HFFc6 (cell line): Measurements from ENCODE around the gene MEF2D. TPM values are rescaled to one million over a fixed set of nuclear protein-coding genes. Genes with fewer than 3 reads are reported as not detected.

ENCODE experiments used
- DNase-seq: peaks from one replicate; pipeline ENCODE4 v3.0.0-alpha.2; 2018
- H3K27ac Mint-ChIP-seq: 2 replicates; pipeline ENCODE4 v1.8.0; 2020; ENCODE audit warnings: mild to moderate bottlenecking, mixed read lengths
- H3K27me3 Mint-ChIP-seq: 2 replicates; pipeline ENCODE4 v1.8.0; 2021; ENCODE audit warnings: mild to moderate bottlenecking, moderate library complexity, mixed read lengths; ENCODE audit not compliant: insufficient read depth
- H3K36me3 Mint-ChIP-seq: 2 replicates; pipeline ENCODE4 v1.8.0; 2021; ENCODE audit warnings: low read depth, mixed read lengths
- H3K4me1 Mint-ChIP-seq: 2 replicates; pipeline ENCODE4 v1.8.0; 2020; ENCODE audit warnings: low read depth, mixed read lengths
- H3K4me3 Mint-ChIP-seq: 2 replicates; pipeline ENCODE4 v1.8.0; 2020; ENCODE audit warnings: mild to moderate bottlenecking, moderate library complexity, mixed read lengths
- H3K9me3 Mint-ChIP-seq: 2 replicates; pipeline ENCODE4 v1.8.0; 2020; ENCODE audit warnings: mild to moderate bottlenecking, mixed read lengths
- CTCF ChIP-seq: fragments of 200-600 bp; sonication (generic); IDR thresholded peaks from 2 replicates; pipeline ENCODE4 v1.5.0; 2021; ENCODE audit warnings: antibody characterized with exemption, mild to moderate bottlenecking
- total RNA-seq, 6 experiments: library from RNA; stranded (reverse); fragmentation: NEBNext Ultra II Directional; extraction: Animal tissue kit (Norgen Biotek cat#: 25700); gene quantifications; 2 replicates in 1 of 6; 3 replicates in 5 of 6; pipeline ENCODE4 v1.2.3, GENCODE V29; 2021

The MEF2D gene
- total RNA-seq, 6 experiments from 2014 or later, result 50.0 to 60.1 (median 56.8) TPM

- TF ChIP-seq CTCF, result no peak
- H3K27ac Mint-ChIP-seq, result no peak overlapping the region
- no peak for DNase-seq
- peaks cover 80% of the 10 kb centered on the region for H3K27me3 Mint-ChIP-seq
- no peaks in the 10 kb centered on the region for H3K36me3 Mint-ChIP-seq
- no peaks in the 10 kb centered on the region for H3K9me3 Mint-ChIP-seq
- no peak overlapping the region for H3K4me3 Mint-ChIP-seq
- no peaks in the 10 kb centered on the region for H3K4me1 Mint-ChIP-seq
These were observed 72.6 kb downstream of the MEF2D start for GRCh38 chr1:156427957-156428356.

GRCh38 chr1:156425943-156426342 lies 74.6 kb downstream of the MEF2D start:
- Mint-ChIP-seq H3K27ac (no peak overlapping the region), H3K36me3 (no peaks in the 10 kb centered on the region), H3K4me3 (no peak overlapping the region), H3K4me1 (no peaks in the 10 kb centered on the region), H3K9me3 (no peaks in the 10 kb centered on the region), H3K27me3 (peaks cover 78% of the 10 kb centered on the region)
- no peak for DNase-seq
- no peak for TF ChIP-seq CTCF

GRCh38 chr1:156424806-156425432 lies 75.7 kb downstream of the MEF2D start:
- no peak overlapping the region for H3K27ac Mint-ChIP-seq
- peaks cover 75% of the 10 kb centered on the region for H3K27me3 Mint-ChIP-seq
- H3K36me3 Mint-ChIP-seq, result no peaks in the 10 kb centered on the region
- no peak overlapping the region for H3K4me3 Mint-ChIP-seq
- no peak for DNase-seq
- TF ChIP-seq CTCF, result no peak
- no peaks in the 10 kb centered on the region for H3K9me3 Mint-ChIP-seq
- H3K4me1 Mint-ChIP-seq, result no peaks in the 10 kb centered on the region

- H3K9me3 Mint-ChIP-seq, result no peaks in the 10 kb centered on the region
- no peaks in the 10 kb centered on the region for H3K4me1 Mint-ChIP-seq
- no peak overlapping the region for H3K27ac Mint-ChIP-seq
- no peaks in the 10 kb centered on the region for H3K36me3 Mint-ChIP-seq
- no peak for DNase-seq
- TF ChIP-seq CTCF, result no peak
- H3K4me3 Mint-ChIP-seq, result no peak overlapping the region
- H3K27me3 Mint-ChIP-seq, result peaks cover 75% of the 10 kb centered on the region
These were observed 76.9 kb downstream of the MEF2D start for GRCh38 chr1:156423422-156424352.

- no peak overlapping the region for H3K4me3 Mint-ChIP-seq
- TF ChIP-seq CTCF, result no peak
- no peaks in the 10 kb centered on the region for H3K36me3 Mint-ChIP-seq
- no peak overlapping the region for H3K27ac Mint-ChIP-seq
- DNase-seq, result no peak
- H3K4me1 Mint-ChIP-seq, result no peaks in the 10 kb centered on the region
- no peaks in the 10 kb centered on the region for H3K9me3 Mint-ChIP-seq
- H3K27me3 Mint-ChIP-seq, result peaks cover 77% of the 10 kb centered on the region
These were observed 77.9 kb downstream of the MEF2D start for GRCh38 chr1:156422602-156423091.
